AG08396 (cell line): Measurements from ENCODE around the gene S1PR5.
"Not testable (repeated sequence)": the region's sequence is repeated elsewhere in the genome, so short reads cannot be mapped to it uniquely, and the experiment has no call there.

Experiments
- DNase-seq: peaks from one replicate; pipeline ENCODE4 v3.0.0; 2012; ENCODE audit warnings: low spot score, mixed read lengths

The S1PR5 gene

GRCh38 chr19:10544242-10544752 lies 27.1 kb upstream of the S1PR5 start:
- peak; percentile 55 for DNase-seq

- peak; percentile 99 for DNase-seq
Observed at GRCh38 chr19:10543420-10544241, 26.4 kb upstream of the S1PR5 start, which contains the start of gene ATG4D. TSS of gene ATG4D (plus strand) at chr19:10543904. CDS start at chr19:10544091, 187 bp downstream.

GRCh38 chr19:10543059-10543419 lies 25.8 kb upstream of the S1PR5 start:
- no peak for DNase-seq

GRCh38 chr19:10539016-10539415 lies 21.8 kb upstream of the S1PR5 start:
- DNase-seq = not testable (repeated sequence)

- DNase-seq = no peak
Observed at GRCh38 chr19:10538204-10538983, 21.1 kb upstream of the S1PR5 start.

- no peak for DNase-seq
Observed at GRCh38 chr19:10537668-10538067, 20.4 kb upstream of the S1PR5 start.

- DNase-seq = no peak
Observed at GRCh38 chr19:10535613-10536012, 18.4 kb upstream of the S1PR5 start.

- DNase-seq = peak; percentile 75
Observed at GRCh38 chr19:10533646-10534386, 16.6 kb upstream of the S1PR5 start.

GRCh38 chr19:10532457-10532856 lies 15.2 kb upstream of the S1PR5 start:
- no peak for DNase-seq

- not testable (repeated sequence) for DNase-seq
Observed at GRCh38 chr19:10526887-10527286, 9.6 kb upstream of the S1PR5 start.

- no peak for DNase-seq
Observed at GRCh38 chr19:10525636-10526035, 8.4 kb upstream of the S1PR5 start.

- DNase-seq = no peak
Observed at GRCh38 chr19:10523135-10523636, 5.9 kb upstream of the S1PR5 start.

GRCh38 chr19:10521461-10522171 lies 4.4 kb upstream of the S1PR5 start:
- DNase-seq = no peak

- no peak for DNase-seq
Observed at GRCh38 chr19:10520652-10521318, 3.5 kb upstream of the S1PR5 start.

GRCh38 chr19:10519421-10519820 lies 2.2 kb upstream of the S1PR5 start:
- DNase-seq = no peak

GRCh38 chr19:10518444-10519361 lies 1.5 kb upstream of the S1PR5 start:
- no peak for DNase-seq

- no peak for DNase-seq
Observed at GRCh38 chr19:10517760-10518443, 655 bp upstream of the S1PR5 start.

- DNase-seq = no peak
Observed at GRCh38 chr19:10516671-10517286, 468 bp downstream of the S1PR5 start.

GRCh38 chr19:10516064-10516385 lies 1.2 kb downstream of the S1PR5 start:
- no peak for DNase-seq
